HPDE6-E6E7 (cell line): Measurements from ENCODE around the gene MED7.
A peak's percentile ranks its signal among the peaks of the same experiment; 100 is the strongest.
"Not testable (repeated sequence)": the region's sequence is repeated elsewhere in the genome, so short reads cannot be mapped to it uniquely, and the experiment has no call there.

Experiments used
- DNase-seq: peaks from one replicate; pipeline ENCODE4 v3.0.0; 2011; ENCODE audit warnings: missing footprints; ENCODE audit errors: extremely low spot score

Gene MED7, protein sequence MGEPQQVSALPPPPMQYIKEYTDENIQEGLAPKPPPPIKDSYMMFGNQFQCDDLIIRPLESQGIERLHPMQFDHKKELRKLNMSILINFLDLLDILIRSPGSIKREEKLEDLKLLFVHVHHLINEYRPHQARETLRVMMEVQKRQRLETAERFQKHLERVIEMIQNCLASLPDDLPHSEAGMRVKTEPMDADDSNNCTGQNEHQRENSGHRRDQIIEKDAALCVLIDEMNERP

DNA sequence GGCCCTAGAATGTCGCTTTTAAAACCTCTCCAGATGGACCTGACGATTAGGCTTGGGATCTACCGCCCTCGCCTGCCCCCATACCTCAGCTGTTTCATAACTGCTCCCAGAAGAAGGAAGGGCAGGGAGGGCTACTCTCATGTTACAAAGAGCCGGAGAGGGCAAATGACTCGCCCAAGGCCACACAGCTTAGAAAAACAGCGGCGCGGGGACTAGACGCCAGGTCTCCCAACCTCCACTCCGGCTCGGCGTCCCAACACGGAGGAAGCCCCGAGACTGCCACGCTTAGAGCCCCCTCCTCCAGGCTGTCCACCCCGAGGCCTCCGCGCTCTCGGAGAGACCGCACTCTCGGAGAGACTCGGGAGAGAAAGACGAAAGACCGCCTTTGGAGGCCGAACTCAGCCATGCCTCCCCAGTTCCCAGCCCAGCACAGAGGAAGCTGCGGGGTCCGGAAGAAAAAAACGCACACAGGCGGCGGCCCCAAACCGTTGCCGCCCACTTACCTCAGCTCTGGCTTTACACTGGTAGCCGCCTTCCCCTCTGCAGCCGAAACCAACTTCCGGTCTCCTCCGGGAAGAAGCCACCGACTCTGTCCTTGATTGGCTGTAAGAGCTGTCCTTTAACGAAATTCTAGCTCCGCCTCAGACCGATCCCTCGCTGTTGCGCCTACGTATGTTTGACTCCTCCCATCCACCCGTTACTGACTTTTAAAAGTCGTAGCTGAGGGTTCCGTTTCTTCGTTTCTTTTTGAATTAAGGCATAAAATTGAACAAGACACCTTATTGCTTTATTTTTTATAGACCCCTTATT lies at the start of gene MED7:
Gene MED7, minus strand, starts transcription at position 549 of the 810 bp plus-strand sequence. CDS start 3,434 bp downstream, outside the sequence.
- peak; percentile 99 for DNase-seq

GRCh38 chr5:157189223-157189622 lies 46.6 kb upstream of the MED7 start:
- DNase-seq = no peak

- DNase-seq = no peak
Measured at GRCh38 chr5:157188270-157188669, 45.6 kb upstream of the MED7 start.

DNA sequence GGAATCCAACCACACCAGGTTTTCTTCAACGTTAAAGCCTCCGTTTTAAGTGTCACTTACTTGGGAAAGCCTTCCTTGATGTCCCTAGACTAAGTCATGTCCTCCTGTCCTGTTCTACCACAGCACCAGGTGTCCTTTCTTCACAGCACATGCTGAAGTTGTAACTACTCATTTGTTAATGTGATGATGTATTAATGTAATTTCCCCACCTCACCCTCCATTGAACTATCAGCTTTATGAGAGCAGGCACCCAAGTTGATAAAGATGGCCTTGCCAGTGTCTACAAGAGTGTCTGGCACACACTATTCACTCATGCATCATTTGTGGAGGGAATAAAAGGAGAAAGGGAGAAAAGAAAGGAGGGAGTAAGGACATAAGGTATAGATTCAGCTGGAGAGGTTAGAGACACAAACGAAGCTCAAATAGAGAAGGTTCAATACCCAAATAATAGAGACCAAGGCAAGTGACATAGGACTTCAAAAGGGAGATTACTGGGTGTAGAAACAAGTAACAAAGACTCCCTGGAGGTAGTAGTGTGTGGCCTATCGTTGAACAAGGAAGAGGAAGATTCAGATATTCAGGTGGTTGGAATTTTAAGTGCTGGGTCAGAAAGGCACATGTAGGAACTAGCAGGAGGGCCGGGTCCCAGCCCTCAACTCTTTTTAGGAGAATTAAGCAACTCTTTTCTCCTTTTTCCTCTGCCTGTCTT lies 44.5 kb upstream of the MED7 start:
- DNase-seq = no peak

DNA sequence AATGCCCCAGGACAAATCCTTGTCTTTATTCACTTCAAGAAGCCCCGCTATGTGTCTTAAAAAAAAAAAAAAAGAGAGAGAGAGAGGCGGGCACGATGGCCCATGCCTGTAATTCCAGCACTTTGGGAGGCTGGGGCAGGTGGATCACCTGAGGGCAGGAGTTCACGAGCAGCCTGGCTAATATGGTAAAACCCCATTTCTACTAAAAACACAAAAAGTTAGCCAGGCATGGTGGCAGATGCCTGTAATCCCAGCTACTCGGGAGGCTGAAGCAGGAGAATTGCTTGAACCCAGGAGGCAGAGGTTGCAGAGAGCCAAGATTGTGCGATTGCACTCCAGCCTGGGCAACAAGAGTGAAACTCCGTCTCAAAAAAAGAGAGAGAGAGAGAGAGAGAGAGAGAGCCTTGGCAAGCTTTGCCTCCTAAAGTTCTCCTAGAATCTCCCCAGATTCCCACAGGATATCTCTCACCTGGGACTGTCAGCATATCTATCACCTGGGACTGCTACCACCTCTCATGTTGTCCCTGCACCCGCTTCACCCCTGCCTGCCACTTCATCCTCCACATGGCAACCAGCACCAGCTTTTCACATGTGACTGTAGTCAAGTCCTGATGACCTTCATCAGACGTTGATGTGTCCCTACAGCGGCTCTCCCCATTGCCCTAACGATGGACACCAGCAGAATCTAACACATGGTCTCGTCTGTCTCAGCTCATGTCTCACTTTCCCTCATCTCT lies 43.8 kb upstream of the MED7 start:
- no peak for DNase-seq

GRCh38 chr5:157185122-157185521 lies 42.5 kb upstream of the MED7 start:
- not testable (repeated sequence) for DNase-seq

DNA sequence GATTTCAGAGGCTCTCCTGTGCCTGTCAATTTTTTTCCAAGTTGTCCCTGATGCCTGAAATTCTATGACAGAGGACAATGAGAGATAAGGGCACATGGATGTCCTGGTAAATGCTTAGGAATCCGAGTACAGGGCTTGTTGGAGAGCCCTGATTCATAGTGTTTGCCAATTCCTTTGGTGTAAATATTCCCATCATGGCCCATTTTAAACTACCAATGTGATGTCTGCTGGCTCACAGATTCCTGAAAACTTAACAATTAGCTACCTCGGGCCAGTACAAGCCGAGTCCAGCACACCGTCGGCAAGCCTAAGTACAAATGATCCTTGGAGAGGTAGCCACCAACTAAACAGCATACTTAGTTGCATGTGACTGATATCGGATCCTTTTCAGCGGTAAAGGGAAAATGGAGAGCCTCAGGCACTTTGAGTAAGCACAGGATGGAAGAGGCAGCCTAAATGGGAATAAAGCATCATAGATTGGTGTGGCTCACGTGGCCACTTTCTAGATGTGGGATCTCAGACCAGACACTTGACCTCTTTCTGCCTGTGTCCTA lies 41.5 kb upstream of the MED7 start:
- DNase-seq = no peak

- no peak for DNase-seq
Measured at GRCh38 chr5:157182143-157182757, 39.6 kb upstream of the MED7 start.

GRCh38 chr5:157180374-157181264 lies 38.0 kb upstream of the MED7 start, which contains the start of gene ITK:
TSS of gene ITK (plus strand) at chr5:157180840. CDS start at chr5:157180978, 138 bp downstream.
- no peak for DNase-seq

- no peak for DNase-seq
Measured at GRCh38 chr5:157178966-157179365, 36.3 kb upstream of the MED7 start.

DNA sequence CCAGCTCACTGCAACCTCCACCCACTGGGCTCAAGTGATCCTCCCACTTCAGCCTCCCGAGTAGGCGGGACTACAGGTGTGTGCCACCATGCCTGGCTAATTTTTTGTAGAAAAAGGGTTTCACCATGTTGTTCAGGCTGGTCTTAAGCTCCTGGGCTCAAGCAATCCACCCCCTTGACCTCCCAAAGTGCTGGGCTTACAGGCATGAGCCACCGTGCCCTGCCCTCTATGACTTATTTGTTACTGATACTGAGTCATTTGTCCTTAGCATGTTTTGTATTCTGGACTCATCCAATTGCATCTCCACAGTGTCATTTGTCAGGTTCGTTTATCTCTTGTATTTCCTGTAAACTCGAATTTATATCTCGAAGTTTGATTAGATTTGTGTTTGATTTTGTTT lies 35.3 kb upstream of the MED7 start:
- no peak for DNase-seq

- no peak for DNase-seq
Measured at GRCh38 chr5:157175071-157175612, 32.5 kb upstream of the MED7 start.

GRCh38 chr5:157172403-157172802 lies 29.7 kb upstream of the MED7 start:
- DNase-seq = no peak

GRCh38 chr5:157168286-157168685 lies 25.6 kb upstream of the MED7 start:
- no peak for DNase-seq

- no peak for DNase-seq
Measured at GRCh38 chr5:157167214-157167621, 24.6 kb upstream of the MED7 start.

GRCh38 chr5:157166214-157167213 lies 23.8 kb upstream of the MED7 start, which contains the start of gene GARIN3:
TSS of gene GARIN3 (minus strand) at chr5:157166264. CDS start at chr5:157166168, 96 bp downstream.
- no peak for DNase-seq

- no peak for DNase-seq
Measured at GRCh38 chr5:157165668-157166067, 23.0 kb upstream of the MED7 start.

DNA sequence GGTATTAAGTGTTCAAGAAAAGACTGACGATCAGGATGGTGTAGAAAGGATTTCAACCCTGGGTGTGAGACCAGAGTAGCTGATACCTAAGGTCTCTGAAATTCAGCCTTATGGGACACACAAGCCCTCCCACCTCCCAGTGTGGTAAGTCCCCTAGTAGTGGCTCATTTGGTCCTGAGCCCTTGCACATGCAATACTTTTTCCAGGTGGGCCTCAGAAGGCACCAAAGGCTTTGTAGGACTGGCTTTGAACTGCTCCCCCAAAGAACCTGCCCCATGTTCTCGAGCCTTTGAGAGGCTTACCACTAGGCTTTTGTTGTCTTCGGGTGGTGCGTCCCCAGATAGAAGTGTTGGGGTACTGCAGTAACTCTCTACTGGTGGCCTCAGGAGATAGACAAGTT lies 22.6 kb upstream of the MED7 start:
- no peak for DNase-seq
